GF-D8 (cell line): Measurements from ENCODE around the gene GTF2F2.
"Not testable (repeated sequence)": the region's sequence is repeated elsewhere in the genome, so short reads cannot be mapped to it uniquely, and the experiment has no call there.

Experiments used
- DNase-seq: peaks from one replicate; lab custom pipeline; 2025; lab: John Stamatoyannopoulos, UW

GTF2F2 gene

DNA sequence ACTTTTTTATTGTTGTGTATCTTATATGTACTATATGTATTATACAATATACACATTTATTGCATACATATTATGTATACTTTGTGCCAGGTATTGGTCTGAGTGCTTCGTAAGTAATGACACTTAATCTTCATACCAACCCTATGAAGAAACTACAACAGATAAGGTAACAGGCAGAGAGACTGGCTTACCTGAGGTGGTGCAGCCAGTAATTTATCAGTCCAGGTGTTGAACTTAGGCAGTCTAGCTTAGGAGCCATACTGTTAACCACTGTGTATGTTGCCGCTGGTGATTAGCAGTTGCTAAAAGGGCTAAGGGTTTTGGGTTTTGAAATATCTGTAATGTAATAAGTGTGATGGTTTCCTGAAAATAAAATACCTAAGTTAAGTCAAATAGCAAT lies 134.1 kb downstream of the GTF2F2 start:
- no peak for DNase-seq

DNA sequence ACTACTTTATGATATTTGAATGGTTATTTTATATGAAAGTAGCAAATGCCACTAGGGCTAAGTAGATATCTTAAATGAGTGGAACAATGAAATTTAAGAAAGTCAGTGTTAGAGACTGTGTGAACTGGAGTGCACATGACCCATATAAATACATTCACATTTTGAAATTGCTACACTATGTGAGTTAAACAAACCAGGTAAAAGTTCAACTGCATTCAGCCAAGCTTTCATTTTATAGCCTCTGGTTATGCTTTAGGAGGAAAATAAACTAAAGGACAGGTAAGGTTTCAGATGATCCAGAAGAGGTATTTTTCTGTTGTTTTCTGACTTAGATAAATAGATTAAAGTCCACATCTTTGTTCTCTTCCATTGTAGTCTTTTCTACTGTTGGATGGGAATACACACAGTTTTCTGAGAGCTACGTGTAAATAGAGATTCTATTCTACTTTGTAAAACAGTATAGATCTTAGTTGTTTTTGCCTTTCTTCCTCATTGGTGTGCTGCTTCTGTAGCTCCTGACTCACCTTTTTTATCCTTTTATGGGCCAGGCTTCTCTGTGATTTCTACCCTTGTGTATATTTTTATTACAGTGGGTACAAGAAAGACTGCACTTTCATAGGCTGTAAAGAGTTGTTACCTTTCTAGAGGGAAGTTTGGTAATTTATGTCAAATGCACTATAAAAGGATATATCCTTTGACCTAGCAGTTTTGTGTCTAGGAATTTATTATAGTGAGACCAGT lies 135.1 kb downstream of the GTF2F2 start:
- DNase-seq: no peak

DNA sequence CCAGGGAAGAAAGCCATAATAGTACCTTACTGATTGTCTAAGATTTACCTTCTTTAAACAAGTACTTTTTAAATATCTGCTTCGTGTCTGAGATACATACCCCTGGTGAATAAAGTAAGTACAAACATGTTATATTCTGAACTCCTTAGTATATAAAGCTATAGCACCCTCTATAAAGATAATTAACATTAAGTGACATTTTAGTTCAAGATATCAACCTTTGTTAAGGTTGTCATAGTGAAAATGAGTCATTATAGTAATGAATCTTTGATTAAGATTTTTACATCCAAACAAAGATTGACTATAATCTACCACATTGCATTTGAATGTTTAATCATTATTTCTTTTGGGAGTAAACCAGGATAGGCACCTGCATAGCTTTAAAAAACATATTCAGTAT lies 135.9 kb downstream of the GTF2F2 start:
- DNase-seq: no peak

DNA sequence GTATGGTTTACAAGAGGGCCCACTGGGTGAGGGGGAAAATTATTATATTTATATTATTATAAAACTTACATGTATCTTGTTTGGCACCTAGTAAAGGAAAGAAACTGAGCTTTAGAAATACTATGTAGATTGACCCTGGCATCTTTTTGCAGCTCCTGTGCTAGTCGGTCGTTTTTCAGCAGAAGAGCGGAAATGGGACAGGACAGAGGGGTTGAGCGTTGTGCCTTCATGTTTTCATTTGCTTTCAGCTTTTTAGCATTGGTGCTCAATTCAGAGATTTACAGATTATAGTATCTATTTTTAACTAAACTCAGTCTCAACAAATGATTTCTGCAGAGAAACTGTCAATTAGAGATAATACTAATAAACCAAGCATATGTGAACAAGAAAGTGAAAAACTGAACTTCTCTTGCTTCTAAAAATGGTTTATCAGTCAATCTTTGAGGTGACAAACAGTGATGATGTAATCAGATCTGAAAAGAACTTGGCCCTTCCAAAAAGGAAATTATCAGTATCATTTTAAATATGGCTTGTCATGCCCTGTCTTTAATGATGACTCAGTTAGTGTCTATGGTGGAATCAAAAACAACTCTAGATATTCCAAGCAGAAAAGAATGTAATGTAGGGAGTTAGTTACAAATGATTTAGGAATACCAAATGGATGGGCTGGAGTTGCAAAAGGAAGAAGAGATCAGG lies 137.5 kb downstream of the GTF2F2 start:
- no peak for DNase-seq

DNA sequence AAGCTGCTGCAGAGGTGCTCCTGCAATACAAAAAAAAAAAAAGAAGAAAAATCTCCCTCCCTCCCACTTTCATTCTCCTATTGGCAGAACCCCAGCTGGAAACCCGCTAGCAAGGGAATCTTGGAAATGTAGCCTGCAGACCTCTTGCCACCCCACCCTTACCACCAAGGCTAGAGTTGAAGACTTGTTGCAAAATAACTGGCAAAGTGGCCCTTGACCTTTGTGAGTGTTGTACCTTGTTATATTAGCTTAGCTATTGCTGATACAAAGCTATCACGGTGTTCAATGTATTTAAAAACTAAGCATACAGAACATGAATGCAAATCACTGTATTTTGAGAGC lies 138.0 kb downstream of the GTF2F2 start:
- DNase-seq: no peak

DNA sequence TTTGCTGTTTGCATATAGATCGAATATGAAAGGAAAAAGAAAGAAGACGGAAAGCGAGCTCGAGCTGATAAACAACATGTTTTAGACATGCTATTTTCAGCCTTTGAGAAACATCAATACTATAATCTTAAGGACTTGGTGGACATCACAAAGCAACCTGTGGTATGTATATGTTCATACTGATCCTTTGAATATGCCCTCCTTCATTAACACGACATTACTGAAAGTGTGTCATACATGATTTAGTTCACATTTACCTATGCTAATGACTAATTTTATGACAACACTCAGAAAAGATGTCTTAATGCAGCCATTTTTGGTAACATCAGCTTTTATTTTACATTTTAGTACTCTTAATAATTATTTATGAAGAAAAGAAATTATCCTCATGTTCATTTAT lies 146.9 kb downstream of the GTF2F2 start:
- no peak for DNase-seq

DNA sequence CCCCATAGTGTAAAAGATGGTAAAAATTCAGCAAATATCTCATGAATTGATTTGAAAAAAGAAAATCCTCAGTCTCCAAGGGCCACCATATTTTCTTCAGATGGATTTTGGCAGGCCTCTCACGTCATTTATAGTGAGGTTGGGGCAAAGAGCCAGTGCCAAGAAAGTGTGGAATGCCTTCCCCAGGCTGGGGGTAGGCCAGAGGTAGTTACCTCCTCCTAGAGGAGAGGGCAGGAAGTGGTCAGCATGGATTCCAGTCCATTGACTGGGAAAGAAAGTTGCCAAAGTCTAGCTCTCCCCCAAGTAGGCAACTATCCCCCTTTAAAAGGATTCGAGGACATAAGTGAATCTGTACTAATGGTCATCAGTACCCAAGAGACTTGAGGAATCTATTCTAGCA lies 148.9 kb downstream of the GTF2F2 start:
- DNase-seq: no peak

DNA sequence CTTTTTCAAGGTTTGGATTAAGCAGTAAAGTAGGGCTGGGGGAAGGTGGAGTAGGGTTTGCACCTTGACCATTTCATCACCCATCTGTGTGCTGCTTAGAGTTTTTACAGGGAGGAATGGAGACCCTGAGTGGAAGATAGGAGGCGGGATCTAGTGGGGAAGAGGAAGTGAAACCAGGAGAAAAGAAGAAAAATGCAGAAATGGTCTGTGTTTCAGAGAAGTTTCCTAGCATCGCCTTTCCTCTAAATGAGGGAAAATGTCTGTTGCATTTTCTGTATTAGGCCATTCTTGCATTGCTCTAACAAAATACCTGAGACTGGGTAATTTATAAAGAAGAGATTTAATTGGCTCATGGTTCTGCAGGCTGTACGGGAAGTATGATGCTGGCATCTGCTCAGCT lies 156.6 kb downstream of the GTF2F2 start:
- no peak for DNase-seq

DNA sequence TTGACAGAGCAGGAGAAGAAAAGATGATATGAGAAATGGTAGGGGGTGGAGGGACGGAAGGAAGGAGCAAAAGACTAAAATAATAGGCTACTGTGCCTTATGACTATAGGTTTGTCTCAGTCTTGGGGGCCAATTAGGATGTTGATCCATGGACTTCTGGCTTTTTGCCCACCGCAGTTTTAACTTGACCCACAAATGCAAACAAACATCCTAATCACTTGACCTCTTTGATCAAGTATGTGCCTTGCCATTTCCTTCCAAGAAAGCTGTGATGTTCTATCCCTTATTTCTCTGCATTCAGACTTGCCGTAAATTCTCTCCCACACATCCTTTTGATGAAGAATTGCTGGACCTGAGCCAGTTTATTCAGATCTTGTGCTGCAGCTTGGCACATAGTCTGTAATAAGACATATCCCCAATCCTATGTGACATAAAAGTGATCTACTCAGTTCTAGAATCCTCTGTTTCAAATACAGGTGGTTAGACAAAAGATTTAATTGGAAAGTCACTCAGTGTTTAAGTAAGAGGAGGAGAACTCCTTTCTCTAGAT lies 157.9 kb downstream of the GTF2F2 start:
- no peak for DNase-seq

DNA sequence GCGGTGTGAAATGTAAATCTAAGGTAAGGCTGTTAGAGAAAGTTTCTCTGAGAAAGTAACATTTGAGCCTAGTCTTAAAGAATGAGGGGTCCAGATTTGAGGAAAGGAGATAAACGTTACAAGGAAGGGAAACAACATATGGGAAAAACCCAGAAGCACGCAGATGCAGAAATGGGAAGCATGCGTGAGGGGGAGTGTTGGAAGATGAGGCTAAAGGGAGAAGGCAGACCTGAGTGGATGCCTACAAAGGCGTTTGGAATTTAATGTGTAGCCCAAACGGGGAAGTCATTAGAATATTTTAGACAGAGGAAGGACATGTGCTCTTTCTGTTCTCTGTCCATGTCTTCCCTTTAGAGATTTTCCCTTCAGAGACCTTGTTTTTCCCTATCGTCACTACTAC lies 159.7 kb downstream of the GTF2F2 start:
- no peak for DNase-seq

DNA sequence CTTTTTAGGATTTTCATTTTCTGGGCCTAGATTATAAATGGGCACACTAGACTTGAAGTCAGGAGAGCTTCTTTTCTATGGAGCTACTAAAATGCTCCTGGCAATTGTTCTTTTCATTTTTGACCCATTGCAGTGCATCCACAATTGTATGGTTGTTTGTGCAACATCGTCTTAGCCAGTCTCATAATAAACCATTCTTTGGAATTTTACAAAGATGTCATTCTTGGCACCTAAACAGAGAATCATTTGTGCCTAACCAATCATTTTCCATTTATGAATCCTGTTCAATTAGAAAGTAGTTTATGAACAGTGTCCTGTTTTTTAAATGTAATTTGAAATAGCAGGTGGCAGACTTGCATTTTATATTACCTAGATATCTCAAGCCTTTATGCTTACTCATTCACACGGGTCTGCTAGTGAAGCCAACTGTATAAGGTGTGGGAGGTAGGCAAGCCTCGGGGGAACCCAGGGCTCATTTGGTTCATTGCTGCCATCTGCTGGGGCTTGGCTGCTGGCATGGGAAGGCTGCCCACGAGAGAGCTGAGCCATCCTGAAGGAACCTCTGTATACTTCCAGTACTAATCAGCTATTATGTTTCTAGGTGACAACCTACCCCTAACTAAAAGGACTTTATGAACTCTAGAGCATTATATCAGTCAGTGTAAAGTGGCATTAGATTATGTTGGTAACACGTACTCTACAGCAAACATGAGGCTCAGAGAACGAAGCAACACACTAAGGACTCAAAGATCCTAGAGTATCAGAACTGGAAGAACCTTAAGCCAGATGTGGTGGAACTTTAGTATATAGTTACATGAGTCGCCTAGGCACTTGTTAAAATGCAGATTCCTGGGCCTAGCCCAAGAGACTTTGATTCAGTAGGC lies 160.7 kb downstream of the GTF2F2 start:
- peak; percentile 31 for DNase-seq

DNA sequence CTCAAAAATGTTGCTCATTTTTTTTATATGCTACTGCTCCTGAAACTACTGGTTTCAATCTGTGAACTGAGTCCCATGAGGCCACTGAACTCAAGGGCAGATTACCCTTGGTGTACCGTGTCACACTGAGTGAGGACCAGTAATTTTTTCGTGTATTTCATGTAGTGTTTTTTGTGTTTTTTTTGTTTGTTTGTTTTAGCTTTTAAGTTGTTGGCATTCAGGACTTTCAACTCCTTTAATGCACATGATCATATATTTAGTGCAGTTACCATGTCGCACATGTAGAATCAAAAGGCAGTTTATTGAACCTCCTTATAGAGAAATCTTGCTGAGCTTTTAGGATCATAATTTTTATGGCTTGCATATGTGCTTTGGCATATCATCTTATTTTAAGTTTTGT lies 162.7 kb downstream of the GTF2F2 start:
- no peak for DNase-seq

DNA sequence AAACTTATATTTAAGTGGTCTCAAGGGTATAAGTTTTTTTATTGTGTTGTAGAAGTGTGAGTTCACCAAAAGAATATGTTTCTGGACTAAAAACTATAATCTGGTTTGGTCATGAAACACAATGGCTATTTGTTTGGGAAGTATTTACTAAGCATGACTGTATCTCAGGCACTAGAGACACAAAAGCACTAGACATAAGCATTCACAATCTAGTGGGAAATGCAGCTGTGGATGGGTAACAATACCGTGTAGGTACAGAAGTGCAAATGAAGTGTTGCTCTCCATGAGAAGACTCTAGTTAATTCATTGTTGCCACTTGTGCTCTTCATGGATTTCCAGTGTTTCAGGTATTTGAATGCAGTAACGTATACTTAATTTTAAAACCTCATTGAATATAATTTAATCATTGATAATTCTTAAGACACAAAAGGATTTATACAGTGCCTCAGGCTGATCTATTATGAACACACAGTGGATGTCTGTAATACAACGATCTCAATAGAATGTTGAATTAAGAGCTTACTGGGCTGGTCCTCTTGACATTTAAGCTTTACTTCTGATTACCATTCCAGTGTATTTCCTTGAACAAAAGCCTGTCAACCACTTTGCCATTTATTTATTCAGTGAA lies 169.7 kb downstream of the GTF2F2 start:
- DNase-seq: no peak

DNA sequence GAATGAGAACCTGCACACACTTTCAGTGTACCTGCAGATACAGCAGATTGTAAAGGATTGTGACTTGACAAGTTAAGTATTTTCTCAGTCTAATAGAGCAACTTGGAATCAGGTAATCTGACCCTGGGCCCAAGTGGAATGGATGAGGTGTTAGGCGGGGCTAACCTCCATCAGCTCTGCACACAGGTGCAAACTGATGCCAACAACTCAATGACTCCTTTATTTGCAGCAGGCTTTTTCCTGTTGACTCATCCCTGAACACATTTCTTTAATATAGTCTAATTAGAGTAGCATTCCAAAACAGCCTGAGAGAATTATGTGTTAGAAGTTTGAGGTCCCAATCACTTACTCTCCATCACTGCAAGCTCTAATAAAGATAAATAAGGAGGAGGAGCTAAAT lies 171.9 kb downstream of the GTF2F2 start:
- no peak for DNase-seq

DNA sequence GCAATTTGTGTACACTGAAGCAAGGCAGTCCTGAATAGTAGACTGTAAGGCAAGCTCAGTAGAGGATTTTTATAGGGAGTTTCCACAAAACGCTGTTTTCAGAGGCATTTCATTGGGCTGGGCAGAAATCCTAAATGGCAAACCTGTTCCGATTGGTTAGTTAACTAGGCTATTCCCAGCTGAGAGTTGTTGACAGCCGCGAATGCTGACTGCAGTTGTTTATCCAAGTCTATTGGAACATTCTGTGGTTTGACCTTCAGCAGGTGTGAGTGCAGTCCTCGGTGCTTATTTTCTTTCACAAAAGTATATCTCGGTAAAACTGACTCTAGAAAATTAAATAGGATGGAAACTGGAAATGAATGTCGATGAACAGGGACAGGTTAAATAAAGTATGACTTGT lies 175.2 kb downstream of the GTF2F2 start:
- DNase-seq: no peak

DNA sequence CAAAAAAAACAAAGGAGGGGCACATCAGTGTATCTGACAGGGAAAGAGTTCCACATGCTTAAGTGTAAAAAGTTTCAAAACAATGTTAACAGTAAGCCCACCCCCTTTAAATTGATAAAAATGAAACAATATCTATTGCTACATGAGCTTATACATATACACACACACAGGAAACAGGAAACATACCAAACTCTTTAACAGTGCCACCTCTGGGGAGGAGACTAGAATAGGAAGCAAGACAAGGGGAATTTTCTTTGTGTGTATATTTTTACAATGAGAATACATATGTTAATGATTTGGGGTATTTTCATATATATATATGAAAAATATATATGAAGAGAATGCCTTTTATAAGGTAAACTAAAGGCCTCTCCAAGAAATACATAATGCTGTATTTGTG lies 175.9 kb downstream of the GTF2F2 start:
- DNase-seq: no peak

DNA sequence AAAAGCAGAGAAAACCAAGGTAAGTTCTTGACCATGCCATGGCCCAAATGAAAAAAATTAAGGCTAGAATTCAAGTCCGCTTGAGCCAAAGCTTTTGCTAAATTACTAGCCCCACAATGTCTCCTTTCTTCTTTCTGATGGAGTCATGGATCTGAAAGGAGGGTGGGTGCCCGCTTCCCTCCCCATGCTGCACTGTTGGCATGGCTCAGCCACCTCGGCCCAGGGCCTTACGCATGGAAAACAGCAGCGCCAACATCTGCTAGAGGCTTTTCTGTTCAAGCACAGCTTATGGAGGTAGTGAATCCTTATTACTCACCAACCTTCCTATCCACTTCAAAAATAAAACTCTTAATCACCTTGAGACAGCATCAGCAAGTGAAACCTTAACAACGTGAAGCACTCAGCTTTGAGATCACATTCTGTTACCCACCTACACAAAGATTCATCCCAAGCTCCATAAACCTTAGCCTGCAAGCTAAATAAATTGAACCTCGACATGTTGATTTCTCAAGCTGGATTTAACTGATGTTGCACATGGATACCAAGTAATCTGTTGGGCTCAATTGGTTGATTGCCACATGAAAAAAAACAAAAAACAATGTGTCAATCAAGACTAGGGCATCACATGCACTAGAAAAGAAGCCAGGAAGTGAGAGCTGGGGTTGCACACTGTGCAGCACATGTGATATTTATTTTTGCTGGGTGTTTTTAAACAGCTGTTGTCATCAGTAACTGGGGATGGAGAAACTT lies 177.3 kb downstream of the GTF2F2 start:
- DNase-seq: no peak

DNA sequence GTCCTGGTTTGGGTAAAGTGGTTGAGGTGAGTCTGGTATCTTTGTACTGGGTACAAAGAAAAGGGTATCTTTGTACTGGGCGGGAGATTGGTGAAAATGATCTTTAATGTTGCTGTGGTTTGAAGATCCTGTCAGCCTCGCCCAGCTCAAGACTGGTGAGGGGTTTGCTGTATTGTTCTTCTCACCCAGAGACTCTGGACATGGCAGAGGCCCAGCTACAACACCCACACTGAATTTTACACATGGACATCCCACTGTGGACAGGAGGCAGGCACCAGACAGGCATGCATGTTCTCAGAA lies 177.8 kb downstream of the GTF2F2 start:
- DNase-seq: no peak

DNA sequence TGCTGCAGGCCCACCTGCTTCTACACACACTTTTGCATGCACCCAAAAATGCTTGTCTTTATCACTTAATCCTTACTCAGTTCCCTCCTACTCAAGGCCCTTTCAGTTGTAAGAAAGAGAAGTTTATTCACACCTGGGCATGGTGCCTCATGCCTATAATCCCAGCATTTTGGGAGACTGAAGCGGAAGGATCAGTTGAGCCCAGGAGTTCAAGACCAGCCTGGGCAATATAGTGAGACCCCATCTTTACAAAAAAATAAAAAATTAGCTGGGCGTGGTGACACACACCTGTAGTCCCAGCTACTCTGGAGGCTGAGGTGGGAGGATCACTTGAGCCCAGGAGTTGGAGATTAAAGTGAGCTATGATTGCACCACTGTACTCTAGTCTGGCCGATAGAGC lies 178.2 kb downstream of the GTF2F2 start:
- not testable (repeated sequence) for DNase-seq

DNA sequence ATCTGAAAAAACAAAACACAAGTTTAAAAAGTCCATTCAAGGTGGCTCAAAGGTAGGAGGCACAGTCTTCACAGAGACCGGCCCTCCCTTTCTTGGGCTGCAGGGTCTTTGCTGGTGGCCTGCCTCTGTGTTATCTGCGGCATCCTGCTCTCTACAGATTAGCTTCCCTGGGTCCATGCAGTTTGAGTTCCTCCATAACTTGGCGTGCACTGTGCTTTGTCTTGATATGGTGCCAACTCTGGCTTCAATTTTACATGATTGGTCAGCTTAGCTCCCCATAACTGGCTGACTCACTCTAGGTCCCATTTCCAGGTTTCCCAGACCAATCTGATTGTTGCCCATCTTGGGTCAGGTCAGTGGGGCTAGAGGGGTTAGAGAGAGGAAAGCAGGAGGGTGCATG lies 178.9 kb downstream of the GTF2F2 start:
- DNase-seq: no peak

DNA sequence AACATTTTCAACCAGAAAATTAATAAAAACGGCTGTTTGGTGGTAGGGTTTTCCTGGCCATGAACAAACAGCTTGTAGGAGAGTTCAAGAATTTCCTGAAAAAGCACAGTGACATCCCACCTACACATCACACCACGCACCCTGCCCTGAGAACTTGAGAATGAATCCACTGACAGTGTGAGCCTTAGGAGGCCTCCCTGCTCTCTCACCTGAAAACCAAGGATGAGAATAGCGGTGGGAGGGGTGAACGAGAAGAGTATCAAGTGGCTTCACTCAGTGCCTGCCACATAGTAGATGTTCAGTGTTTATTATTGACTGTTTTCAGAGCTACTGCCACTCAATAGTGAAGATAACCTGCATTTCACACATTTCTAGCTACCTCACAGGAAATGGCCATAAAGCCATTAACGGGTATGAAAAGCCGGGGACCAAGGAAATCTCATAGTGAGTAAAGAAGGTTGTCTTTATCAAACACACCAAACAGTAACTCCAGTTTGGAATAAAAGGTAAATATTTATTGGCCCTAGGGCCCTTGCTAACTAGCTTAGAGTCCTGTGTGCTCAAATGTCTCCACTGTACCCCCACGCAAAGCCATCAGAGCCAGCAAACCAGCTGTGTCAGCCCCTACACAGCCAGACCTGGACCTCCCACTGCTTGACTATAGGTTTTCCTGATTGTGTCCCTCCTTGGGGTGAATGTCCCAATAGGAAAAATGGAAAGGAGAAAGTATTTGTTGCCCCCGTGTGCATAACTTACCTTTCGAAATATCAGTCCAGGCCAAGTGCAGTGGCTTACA lies 180.1 kb downstream of the GTF2F2 start:
- DNase-seq: no peak
